SK-N-SH (cell line): Measurements from ENCODE around the gene IFT122.

Experiments
- CHD2 ChIP-seq: fragments of 150-350 bp; IDR thresholded peaks from 2 replicates; pipeline ENCODE4 v1.6.1; 2018; ENCODE audit warnings: low read length; ENCODE audit not compliant: partially characterized antibody
- CTCF ChIP-seq: fragments of 200-600 bp; sonication (generic); IDR thresholded peaks from 2 replicates; pipeline ENCODE4 v1.6.1; 2017; ENCODE audit warnings: antibody characterized with exemption, mild to moderate bottlenecking, moderate library complexity
- EP300 ChIP-seq, 2 experiments: IDR thresholded peaks; 2 replicates each; pipeline versions ENCODE4 v1.4.0 to v1.6.1; 2012; ENCODE audit warnings: borderline replicate concordance in 1 of 2, low read depth in 1 of 2, low read length in 1 of 2
- MEF2A ChIP-seq: IDR thresholded peaks from 2 replicates; pipeline ENCODE4 v1.4.0; 2012; ENCODE audit warnings: low read depth, borderline replicate concordance
- POLR2AphosphoS5 ChIP-seq: IDR thresholded peaks from 2 replicates; pipeline ENCODE4 v1.6.1; 2012; ENCODE audit warnings: low read depth, low read length
- RAD21 ChIP-seq: IDR thresholded peaks from 2 replicates; pipeline ENCODE4 v1.6.1; 2012; ENCODE audit warnings: mild to moderate bottlenecking, low read length
- RFX5 ChIP-seq: IDR thresholded peaks from 2 replicates; pipeline ENCODE4 v1.6.1; 2012; ENCODE audit warnings: mild to moderate bottlenecking, improper control_type of control experiment, low read length
- SMC3 ChIP-seq: IDR thresholded peaks from 2 replicates; pipeline ENCODE4 v1.6.1; 2012; ENCODE audit warnings: low read depth, low read length, improper control_type of control experiment
- YY1 ChIP-seq: IDR thresholded peaks from 2 replicates; pipeline ENCODE4 v1.4.0; 2012; ENCODE audit warnings: low read depth, mild to moderate bottlenecking
- TF ChIP-seq, protein P1 (sequence below): IDR thresholded peaks from 2 replicates; pipeline ENCODE4 v1.6.1; 2012; ENCODE audit warnings: mild to moderate bottlenecking, low read depth, low read length, moderate library complexity
- TF ChIP-seq, protein P2 (sequence below): IDR thresholded peaks from 2 replicates; pipeline ENCODE4 v1.4.0; 2012; ENCODE audit warnings: low read depth, borderline replicate concordance

GRCh38 chr3:129542747-129543146, 102.7 kb downstream of the IFT122 start:
- TF ChIP-seq CTCF = no peak
- TF ChIP-seq RAD21 = no peak
- TF ChIP-seq SMC3 = no peak
- no peak for TF ChIP-seq MEF2A
- no peak for TF ChIP-seq CHD2
- TF ChIP-seq EP300 (IDR thresholded peaks at IDR 0.05; ENCODE audit: borderline replicate concordance in 1 of 2, low read depth in 1 of 2, low read length in 1 of 2) = no peak
- no peak for TF ChIP-seq YY1
- TF ChIP-seq RFX5 = no peak
- no peak for TF ChIP-seq POLR2AphosphoS5
- TF ChIP-seq, protein P1, sequence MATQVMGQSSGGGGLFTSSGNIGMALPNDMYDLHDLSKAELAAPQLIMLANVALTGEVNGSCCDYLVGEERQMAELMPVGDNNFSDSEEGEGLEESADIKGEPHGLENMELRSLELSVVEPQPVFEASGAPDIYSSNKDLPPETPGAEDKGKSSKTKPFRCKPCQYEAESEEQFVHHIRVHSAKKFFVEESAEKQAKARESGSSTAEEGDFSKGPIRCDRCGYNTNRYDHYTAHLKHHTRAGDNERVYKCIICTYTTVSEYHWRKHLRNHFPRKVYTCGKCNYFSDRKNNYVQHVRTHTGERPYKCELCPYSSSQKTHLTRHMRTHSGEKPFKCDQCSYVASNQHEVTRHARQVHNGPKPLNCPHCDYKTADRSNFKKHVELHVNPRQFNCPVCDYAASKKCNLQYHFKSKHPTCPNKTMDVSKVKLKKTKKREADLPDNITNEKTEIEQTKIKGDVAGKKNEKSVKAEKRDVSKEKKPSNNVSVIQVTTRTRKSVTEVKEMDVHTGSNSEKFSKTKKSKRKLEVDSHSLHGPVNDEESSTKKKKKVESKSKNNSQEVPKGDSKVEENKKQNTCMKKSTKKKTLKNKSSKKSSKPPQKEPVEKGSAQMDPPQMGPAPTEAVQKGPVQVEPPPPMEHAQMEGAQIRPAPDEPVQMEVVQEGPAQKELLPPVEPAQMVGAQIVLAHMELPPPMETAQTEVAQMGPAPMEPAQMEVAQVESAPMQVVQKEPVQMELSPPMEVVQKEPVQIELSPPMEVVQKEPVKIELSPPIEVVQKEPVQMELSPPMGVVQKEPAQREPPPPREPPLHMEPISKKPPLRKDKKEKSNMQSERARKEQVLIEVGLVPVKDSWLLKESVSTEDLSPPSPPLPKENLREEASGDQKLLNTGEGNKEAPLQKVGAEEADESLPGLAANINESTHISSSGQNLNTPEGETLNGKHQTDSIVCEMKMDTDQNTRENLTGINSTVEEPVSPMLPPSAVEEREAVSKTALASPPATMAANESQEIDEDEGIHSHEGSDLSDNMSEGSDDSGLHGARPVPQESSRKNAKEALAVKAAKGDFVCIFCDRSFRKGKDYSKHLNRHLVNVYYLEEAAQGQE = no peak
- TF ChIP-seq, protein P2, sequence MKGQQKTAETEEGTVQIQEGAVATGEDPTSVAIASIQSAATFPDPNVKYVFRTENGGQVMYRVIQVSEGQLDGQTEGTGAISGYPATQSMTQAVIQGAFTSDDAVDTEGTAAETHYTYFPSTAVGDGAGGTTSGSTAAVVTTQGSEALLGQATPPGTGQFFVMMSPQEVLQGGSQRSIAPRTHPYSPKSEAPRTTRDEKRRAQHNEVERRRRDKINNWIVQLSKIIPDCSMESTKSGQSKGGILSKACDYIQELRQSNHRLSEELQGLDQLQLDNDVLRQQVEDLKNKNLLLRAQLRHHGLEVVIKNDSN = no peak
